Measurements from ENCODE around the gene GAS7. TPM values are rescaled to one million over a fixed set of nuclear protein-coding genes. Genes with fewer than 3 reads are reported as not detected.

GAS7 gene
- total and polyA plus RNA-seq, 9 donors: 7.1 to 48.0 (median 24.2) TPM

DNA sequence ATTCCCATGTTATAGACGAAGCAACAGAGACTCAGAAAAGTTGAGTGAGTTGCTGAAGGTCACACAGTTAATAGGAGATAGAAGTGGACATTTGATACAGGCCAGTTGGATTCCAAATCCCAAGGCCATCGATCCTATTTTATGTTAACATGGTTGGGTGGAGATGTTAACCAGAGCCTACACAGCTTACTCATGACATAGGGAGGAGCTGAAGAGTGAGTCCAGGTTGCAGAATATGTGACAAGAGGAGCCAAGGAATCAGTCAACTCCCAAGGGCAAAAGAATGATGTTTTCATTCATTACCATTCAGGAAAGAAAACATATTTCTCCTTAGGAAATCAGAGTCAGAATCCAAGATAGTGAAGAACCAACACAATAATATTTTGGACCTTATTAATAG is 40.3 kb upstream of the GAS7 start:
- H3K9me3 ChIP-seq: no peaks in the 10 kb centered on the region
- no peak overlapping the region for H3K27ac ChIP-seq
- H3K27me3 ChIP-seq: no peaks in the 10 kb centered on the region
- intact Hi-C loops (cut with DNase I): no loop called here
- TF ChIP-seq, protein P1, sequence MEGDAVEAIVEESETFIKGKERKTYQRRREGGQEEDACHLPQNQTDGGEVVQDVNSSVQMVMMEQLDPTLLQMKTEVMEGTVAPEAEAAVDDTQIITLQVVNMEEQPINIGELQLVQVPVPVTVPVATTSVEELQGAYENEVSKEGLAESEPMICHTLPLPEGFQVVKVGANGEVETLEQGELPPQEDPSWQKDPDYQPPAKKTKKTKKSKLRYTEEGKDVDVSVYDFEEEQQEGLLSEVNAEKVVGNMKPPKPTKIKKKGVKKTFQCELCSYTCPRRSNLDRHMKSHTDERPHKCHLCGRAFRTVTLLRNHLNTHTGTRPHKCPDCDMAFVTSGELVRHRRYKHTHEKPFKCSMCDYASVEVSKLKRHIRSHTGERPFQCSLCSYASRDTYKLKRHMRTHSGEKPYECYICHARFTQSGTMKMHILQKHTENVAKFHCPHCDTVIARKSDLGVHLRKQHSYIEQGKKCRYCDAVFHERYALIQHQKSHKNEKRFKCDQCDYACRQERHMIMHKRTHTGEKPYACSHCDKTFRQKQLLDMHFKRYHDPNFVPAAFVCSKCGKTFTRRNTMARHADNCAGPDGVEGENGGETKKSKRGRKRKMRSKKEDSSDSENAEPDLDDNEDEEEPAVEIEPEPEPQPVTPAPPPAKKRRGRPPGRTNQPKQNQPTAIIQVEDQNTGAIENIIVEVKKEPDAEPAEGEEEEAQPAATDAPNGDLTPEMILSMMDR (IDR thresholded peaks at IDR 0.05): no peak
- TF ChIP-seq EP300 (IDR thresholded peaks at IDR 0.05): no peak
- TF ChIP-seq POLR2A (IDR thresholded peaks at IDR 0.05): no peak
- no peaks in the 10 kb centered on the region for H3K4me1 ChIP-seq (ENCODE audit: insufficient read depth)
- 48 to 65% (median 50%) methylated on average over 2 of the region's 2 CpGs for WGBS, 3 donors
- no peak overlapping the region for H3K4me3 ChIP-seq
- no peaks in the 10 kb centered on the region for H3K36me3 ChIP-seq
- DNase-seq: no peak

DNA sequence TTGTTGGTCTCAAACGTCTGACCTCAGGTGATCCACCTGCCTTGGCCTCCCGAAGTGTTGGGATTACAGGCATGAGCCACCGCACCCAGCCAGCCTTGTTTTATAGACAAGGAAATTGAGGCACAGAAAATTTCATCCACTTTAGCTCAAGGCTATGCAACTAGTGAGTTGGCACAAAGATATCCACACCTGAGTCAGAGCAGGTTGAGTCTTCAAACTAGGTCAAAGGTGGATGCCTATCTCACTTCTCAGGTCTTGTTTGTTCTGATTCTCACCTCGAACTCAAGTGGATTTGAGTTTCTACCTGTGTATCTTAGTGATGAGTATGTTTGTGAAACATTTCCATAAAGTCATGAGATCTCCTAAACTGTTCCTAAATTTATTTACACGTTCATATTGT is 35.6 kb upstream of the GAS7 start:
- H3K4me1 ChIP-seq (ENCODE audit: insufficient read depth): no peaks in the 10 kb centered on the region
- intact Hi-C loops (cut with DNase I): no loop called here
- no peak for DNase-seq
- WGBS, 3 donors: 81 to 88% (median 84%) methylated on average over 5 of the region's 5 CpGs
- no peaks in the 10 kb centered on the region for H3K9me3 ChIP-seq
- no peaks in the 10 kb centered on the region for H3K36me3 ChIP-seq
- no peak overlapping the region for H3K27ac ChIP-seq
- TF ChIP-seq EP300 (IDR thresholded peaks at IDR 0.05): no peak
- TF ChIP-seq, protein P1 (IDR thresholded peaks at IDR 0.05): no peak
- no peak for TF ChIP-seq POLR2A (IDR thresholded peaks at IDR 0.05)
- H3K4me3 ChIP-seq: no peak overlapping the region
- no peaks in the 10 kb centered on the region for H3K27me3 ChIP-seq

DNA sequence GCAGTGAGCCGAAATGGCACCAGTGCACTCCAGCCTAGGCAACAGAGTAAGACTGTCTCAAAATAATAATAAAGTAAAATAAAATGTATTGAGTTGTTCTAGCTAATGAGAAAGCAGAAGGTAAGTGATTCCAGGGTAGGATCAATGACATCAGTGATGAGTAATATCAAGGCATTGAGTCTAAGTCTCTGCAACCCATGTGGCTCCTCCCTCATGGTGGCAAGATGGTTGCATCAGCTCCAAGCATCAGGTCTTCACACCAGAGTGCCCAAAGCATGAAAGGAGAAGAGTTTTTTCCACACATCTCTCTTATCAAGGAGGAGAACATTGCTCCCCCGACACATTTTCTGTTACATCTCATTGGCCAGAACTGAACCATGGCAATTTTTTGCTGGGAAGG is 34.8 kb upstream of the GAS7 start:
- no peak for DNase-seq
- intact Hi-C loops (cut with DNase I): no loop called here
- Histone ChIP-seq H3K27me3 (no peaks in the 10 kb centered on the region), H3K4me1 (ENCODE audit: insufficient read depth) (no peaks in the 10 kb centered on the region), H3K9me3 (no peaks in the 10 kb centered on the region), H3K27ac (no peak overlapping the region), H3K36me3 (no peaks in the 10 kb centered on the region), H3K4me3 (no peak overlapping the region)
- WGBS, 3 donors: 87 to 94% (median 92%) methylated on average over 2 of the region's 2 CpGs
- no peak for TF ChIP-seq EP300 (IDR thresholded peaks at IDR 0.05)
- TF ChIP-seq POLR2A (IDR thresholded peaks at IDR 0.05): no peak
- TF ChIP-seq, protein P1 (IDR thresholded peaks at IDR 0.05): no peak

DNA sequence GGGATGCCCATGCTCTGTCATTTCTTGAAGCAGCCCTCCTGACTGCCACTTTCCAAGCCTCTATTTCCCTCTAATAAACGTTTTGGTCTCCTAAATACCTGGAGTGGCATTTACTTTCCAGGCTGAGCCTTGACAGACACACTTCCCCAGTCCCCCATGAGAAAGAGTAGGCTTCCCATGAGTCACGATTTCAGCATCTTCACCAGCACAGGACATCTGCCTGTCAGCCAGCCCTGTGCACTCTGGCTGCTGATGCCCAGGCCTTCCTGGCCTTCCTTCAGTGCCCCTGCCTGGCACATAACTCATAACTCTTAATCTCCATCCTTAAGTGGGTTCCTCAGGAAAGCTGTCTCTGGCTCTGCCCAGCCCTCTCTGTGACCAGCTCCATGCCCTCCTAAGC is 30.8 kb upstream of the GAS7 start:
- intact Hi-C loops (cut with DNase I): no loop called here
- WGBS, 3 donors: 54 to 76% (median 74%) methylated on average over 2 of the region's 2 CpGs
- Histone ChIP-seq H3K9me3 (no peaks in the 10 kb centered on the region), H3K4me3 (no peak overlapping the region), H3K4me1 (ENCODE audit: insufficient read depth) (no peaks in the 10 kb centered on the region), H3K36me3 (no peaks in the 10 kb centered on the region), H3K27ac (no peak overlapping the region), H3K27me3 (no peaks in the 10 kb centered on the region)
- DNase-seq: no peak
- TF ChIP-seq POLR2A (IDR thresholded peaks at IDR 0.05): no peak
- TF ChIP-seq EP300 (IDR thresholded peaks at IDR 0.05): no peak
- TF ChIP-seq, protein P1 (IDR thresholded peaks at IDR 0.05): no peak
